Stimulated activated CD8-positive, alpha-beta memory T cell treated with anti-CD3 and anti-CD28 coated beads, Interleukin-4, amount 100 ng/mL, for 1 hour (primary cell): ENCODE measurements around the gene CT47B1.
"Not testable (repeated sequence)": the region's sequence is repeated elsewhere in the genome, so short reads cannot be mapped to it uniquely, and the experiment has no call there.

Experiments used
- DNase-seq, 2 donors: peaks; one replicate each; pipeline ENCODE4 v3.0.0-alpha.2; 2020; ENCODE audit warnings: low read depth in 2 of 2, low spot score in 1 of 2

The CT47B1 gene

DNA sequence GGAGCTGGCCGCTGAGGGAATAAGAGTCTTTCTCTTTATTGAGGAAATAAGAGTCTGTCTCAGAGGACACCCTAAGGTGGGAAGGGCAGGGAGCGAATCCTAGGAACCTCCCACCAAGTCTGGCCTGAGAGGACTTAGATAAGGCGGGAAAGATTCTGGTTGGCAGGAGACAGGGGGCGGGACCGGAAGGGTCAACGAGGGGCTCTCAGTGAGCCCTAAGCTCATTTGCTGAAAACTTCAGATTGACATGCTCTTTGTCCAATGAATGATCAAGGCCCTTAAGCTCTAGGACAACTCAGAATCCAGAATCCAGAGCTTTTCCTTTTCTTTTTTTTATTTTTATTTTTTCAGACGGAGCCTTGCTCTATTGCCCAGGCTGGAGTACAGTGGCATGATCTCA lies at the start of gene CT47B1:
Gene CT47B1 (minus strand): TSS at position 101 of the 400 bp plus-strand sequence. CDS start 196 bp downstream, outside the sequence.
- not testable (repeated sequence) for DNase-seq

GRCh38 chrX:120874678-120875557 lies 748 bp downstream of the CT47B1 start:
- no peak for DNase-seq

- no peak for DNase-seq
Observed at GRCh38 chrX:120857240-120857639, 18.4 kb downstream of the CT47B1 start.

- DNase-seq, result no peak
Observed at GRCh38 chrX:120840827-120841226, 34.8 kb downstream of the CT47B1 start.

GRCh38 chrX:120839491-120839890 lies 36.2 kb downstream of the CT47B1 start:
- DNase-seq, result no peak

DNA sequence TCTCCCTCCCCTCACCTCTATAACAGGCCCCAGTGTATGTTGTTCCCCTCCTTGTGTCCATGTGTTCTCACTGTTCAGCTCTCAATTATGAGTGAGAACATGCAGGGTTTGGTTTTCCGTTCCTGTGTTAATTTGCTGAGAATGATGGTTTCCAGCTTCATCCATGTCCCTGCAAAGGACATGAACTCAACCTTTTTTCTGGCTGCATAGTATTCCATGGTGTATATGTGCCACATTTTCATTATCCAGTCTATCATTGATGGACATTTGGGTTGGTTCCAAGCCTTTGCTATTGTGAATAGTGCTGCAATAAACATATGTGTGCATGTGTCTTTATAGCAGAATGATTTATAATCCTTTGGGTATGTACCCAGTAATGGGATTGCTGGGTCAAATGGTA lies 48.5 kb downstream of the CT47B1 start:
- not testable (repeated sequence) for DNase-seq

DNA sequence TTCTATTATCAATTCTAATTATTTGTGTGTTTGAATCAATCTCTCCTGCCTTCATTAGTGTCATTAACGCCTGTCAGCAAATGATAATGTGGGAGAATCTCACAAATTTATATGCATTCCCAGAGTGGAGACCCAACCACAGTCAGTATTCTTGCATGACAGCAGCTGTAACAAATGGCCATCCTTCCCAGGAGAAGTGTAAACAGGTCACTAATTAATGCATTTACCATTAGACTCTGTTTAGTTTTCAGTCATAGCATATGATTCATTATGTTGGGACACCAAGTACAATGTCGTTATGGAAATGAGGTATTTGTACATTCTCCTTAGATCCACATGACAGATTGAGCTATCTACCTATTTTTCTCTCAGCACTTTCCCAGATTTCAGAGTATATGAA lies 50.5 kb downstream of the CT47B1 start:
- DNase-seq, result no peak

GRCh38 chrX:120824021-120824420 lies 51.6 kb downstream of the CT47B1 start:
- DNase-seq, result no peak

GRCh38 chrX:120823556-120823955 lies 52.1 kb downstream of the CT47B1 start:
- DNase-seq, result no peak
